Left renal cortex interstitium (tissue), 4 donors: ENCODE data around the gene FREY1. TPM values are rescaled to one million over a fixed set of nuclear protein-coding genes. Genes with fewer than 3 reads are reported as not detected.

Experiments used
- DNase-seq, 4 donors: peaks; one replicate each; pipeline ENCODE4 v3.0.0-alpha.2; 2013; ENCODE audit warnings: low read depth in 4 of 4, low spot score in 2 of 4, missing footprints in 1 of 4
- polyA plus RNA-seq, 4 donors: library from polyadenylated mRNA; unstranded; fragments of 120-200 nt; gene quantifications; one replicate each; pipeline ENCODE4 v1.2.1, GENCODE V29; 2013; ENCODE audit not compliant: insufficient read length in 4 of 4

FREY1 gene
- polyA plus RNA-seq, 4 donors, result 0.31 to 1.4 (median 0.49) TPM; not detected in 1

DNA sequence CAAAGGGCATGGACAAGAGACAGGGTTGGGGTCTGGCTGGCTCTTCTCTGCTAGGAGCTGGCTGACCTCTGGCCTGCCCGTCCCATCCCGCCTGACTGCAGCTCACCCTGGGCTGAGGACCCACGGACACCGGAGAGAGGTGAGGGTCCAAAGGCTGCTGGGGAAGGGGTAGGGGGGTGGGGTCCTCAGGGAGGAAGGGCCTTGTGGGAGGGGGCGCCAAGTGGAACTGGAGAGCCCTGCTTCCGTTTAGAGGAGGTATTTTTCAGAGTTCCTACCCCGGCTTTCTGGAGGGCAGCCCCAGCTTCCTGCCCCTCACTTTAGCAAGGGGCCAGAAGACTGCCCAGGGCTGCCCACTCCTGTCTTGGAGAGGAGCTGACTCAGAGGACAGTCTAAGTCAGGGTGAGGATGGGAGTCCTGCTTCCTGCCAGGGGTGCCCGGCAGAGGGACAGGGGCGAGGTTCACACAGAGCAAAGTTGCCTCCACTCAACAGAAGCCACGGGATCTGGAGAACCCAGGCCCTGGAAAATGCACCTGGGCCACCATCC, 22.5 kb upstream of the FREY1 start:
- no peak for DNase-seq

DNA sequence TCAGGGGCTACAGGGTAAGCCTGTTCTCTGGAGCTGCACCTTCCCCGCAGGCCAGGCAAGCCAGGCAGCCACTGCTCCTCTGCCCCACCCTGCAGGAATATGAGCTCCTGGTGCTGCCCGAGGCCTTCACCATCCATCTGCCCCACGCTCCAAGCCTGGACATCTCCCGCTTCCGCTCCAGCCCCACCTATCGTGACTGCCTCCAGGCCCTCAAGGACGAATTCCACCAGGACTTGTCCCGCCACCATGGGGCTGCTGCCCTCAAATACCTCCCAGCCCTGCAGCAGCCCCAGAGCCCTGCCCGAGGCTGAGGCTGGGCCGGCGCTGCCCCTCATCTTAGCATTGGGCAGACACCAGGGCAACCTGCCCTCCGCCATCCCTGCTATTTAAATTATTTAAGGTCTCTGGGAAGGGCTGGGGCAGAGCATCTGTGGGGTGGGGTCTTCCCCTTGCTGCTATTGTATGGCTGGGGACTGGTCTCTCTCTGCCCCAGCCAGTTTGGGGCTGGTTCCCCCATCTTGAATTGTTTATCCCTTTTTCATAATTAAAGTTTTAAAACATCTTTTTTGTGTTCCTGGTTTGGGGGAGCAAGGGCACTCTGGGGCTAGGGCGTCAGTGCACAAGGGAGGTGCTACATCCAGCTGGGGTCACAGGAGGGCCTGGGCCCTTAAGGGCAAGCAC, 21.6 kb upstream of the FREY1 start:
- DNase-seq, result no peak

DNA sequence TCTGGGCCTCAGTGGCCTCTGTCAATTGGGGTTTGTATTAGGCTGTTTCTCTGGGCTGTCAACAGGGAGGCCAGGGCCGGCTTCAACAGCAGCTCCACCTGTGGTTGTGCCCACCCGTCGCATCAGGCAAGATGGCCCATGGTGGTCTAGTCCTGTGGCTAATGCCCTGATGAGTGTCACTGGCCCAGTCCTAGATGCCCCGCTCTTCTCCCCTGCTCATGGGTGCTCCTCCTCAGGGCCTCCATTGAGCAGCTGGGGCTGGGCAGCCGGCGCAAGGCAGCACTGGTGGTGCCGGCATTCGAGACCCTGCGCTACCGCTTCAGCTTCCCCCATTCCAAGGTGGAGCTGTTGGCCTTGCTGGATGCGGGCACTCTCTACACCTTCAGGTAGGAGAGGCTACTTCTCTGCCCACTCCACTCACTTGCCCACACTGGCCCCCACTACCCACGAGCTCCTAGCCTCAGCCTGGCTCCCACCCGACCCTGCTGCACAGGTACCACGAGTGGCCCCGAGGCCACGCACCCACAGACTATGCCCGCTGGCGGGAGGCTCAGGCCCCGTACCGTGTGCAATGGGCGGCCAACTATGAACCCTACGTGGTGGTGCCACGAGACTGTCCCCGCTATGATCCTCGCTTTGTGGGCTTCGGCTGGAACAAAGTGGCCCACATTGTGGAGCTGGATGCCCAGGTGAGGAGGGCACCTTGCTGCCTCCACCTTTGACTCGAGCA, 20.8 kb upstream of the FREY1 start:
- no peak for DNase-seq

DNA sequence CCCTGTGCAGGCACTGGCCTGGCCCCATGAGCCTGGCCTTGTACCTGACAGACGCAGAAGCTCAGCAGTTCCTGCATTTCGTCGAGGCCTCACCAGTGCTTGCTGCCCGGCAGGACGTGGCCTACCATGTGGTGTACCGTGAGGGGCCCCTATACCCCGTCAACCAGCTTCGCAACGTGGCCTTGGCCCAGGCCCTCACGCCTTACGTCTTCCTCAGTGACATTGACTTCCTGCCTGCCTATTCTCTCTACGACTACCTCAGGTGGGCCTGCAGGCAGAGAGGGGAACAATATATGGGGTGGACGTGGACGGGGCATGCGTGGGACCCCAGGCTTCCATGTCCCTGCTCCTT, 20.2 kb upstream of the FREY1 start:
- no peak for DNase-seq

DNA sequence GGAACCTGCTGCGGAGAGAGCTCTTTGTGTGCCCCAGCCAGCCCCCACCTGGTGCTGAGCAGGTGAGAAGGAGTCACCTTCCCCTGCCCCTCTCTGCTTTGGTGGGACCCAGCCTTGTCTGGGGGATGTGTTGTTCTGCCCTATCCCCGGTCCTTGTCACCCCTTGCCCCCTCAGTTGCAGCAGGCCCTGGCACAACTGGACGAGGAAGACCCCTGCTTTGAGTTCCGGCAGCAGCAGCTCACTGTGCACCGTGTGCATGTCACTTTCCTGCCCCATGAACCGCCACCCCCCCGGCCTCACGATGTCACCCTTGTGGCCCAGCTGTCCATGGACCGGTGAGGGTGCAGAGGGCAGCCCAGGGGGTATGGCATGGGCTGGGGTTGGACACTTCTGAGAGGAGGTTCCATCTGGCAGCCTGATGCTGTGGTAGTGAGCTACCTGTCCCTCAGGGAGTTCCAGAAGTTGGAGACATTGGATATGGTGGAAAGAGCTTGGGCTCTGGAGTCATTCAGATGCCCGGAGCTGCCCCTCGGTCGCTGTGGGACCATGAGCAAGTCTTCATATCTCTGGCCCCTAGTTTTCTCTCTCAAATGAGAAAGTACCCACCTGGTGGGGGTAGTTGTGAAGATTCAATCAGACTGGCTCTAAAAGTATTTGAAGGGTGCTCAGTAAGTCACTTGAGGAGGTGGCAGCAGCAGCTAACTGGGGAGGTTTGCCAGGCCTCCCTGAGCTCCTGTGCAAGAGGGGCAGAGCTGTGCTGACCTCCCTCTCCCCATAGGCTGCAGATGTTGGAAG, 19.7 kb upstream of the FREY1 start:
- no peak for DNase-seq

DNA sequence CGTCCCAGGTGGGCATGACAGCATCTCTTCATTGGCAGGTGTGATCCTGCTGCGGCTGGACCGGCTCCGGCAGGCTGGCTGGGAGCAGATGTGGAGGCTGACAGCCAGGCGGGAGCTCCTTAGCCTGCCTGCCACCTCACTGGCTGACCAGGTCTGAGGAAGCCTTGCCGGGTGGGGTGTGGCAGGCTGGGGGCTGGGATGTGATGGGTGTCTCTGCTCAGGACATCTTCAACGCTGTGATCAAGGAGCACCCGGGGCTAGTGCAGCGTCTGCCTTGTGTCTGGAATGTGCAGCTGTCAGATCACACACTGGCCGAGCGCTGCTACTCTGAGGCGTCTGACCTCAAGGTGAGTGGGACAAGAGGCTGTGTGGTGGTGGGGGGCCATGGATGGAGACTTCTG, 18.9 kb upstream of the FREY1 start:
- no peak for DNase-seq

DNA sequence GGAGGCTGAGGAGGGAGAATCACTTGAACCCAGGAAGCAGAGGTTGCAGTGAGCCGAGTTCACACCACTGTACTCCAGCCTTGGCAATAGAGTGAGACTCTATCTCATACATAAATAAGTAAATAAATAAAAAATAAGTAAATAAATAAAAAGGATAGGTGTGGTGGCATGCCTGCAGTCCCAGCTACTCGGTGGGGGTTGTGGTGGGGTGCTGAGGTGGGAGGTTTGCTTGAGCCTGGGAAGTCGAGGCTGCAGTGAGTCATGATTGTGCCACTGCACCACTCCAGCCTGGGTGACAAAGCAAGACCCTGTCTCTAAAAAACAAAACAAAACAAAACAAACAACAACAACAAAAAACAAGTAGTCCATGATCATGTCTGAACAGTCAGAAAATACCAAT, 18.5 kb upstream of the FREY1 start:
- DNase-seq, result no peak

DNA sequence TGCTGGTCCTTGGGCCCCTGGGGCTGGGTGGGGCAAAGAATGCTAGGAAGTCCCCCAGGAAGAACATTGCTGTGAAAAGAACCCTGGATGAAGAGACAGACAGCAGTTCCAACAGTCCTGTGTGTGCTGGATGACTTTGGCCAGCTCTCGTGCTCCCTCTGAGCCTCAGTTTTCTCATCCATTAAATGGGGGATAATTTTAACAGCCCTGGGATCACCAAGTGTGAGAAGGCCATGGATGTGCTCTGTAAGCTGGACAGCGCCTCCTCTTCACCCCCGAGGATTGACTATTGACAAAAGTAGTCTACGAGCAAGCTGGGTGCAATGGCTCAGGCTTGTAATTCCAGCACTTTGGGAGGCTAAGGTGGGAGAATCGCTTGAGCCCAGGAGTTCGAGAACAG, 17.9 kb upstream of the FREY1 start:
- no peak for DNase-seq

DNA sequence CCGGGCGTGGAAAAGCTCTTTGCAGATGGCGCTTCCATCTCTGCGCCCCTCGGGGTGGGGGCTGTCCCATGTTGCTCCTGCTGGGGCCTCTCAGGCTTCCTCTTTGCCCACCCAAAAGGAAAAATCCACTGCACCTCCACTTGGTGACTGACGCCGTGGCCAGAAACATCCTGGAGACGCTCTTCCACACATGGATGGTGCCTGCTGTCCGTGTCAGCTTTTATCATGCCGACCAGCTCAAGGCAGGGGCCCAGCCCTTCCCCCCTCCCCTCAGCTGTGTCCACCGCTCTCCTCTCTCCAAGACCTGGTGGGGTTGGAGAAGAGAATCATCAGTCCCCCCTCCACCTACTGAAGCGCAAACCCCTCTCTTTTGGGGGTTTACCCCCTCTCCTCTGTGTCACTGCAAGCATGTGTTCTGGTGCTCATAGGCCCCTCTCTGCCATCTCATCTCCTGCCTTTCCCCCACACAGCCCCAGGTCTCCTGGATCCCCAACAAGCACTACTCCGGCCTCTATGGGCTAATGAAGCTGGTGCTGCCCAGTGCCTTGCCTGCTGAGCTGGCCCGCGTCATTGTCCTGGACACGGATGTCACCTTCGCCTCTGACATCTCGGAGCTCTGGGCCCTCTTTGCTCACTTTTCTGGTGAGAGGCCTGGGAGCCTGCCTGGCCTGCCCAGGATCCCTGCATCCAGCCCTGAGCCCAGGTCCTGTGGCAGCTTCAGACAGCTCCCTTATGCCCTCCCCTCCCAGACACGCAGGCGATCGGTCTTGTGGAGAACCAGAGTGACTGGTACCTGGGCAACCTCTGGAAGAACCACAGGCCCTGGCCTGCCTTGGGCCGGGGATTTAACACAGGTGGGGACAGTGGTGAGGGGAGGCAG, 17.2 kb upstream of the FREY1 start:
- DNase-seq, result no peak

DNA sequence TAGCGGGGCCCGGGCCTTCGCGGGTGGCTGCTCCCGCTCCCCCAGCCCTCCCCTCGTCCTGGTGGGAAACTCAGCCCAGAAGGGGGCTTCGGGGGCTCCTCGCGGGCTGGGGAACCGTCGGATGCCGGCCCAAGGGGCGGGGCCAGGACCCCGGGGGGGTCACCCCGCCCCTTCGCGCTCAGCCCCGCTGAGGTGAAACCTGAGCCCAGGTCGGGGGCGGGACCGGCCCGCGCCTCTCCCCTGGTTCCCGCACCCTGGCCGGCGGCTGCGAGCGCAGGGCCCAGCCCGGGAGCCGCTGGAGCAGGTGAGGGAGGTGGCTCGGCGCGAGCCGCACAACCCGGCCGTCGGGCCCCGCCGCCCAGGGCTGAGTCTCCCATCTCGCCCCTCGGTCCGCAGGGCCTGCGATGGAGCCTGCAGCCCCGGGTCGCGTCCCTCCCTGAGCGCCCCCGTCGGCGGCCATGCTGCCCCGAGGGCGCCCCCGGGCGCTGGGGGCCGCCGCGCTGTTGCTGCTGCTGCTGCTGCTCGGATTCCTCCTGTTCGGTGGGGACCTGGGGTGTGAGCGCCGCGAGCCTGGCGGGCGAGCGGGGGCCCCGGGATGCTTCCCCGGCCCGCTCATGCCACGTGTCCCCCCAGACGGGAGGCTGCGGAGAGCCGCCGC, 15.5 kb upstream of the FREY1 start, which contains the start of gene LARGE2:
LARGE2 (plus strand) TSS at position 232 of the 658 bp plus-strand sequence; CDS start at position 459, 227 bp downstream.
- no peak for DNase-seq

DNA sequence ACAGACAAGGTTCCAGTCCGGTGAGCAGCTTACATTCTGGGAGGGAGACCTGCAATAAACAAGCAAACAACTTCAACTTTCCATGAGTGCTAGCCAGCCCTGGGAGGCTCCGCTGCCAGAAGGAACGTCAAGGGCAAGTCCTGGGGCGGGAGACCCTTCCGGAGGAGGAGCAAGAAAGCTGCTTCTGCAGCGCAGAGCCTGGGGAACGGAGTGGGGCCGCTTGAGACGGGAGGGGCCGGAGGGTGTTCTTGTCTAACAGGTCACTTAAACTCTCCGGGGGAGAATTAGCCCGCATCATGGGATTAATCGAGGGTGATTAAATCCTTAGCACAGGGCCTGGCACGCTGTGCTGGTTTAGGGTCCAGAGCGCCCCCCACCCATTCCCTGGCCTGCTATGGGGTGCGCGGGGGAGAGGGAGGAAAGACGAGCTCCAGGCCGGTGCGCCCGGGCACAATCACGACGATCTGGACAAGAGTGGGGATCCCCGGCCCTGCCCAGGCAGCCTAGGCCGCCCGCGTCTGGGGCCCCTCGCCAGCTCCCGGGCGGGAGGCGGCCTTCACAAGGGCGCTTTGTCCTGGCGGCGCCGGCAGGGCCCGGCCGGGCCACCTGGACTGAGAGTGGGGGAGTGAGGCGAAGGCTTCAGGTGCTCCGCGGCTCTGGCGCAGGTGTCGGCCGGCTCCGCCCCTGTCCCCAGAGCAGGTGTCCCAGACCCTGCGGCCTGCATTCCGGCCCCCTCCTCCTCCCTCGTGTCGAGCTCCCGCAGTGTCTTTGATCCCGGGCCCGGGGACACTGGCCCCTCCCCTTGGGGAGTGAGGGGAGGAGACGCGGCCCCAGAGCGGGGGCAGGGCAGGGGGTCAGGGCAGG, 14.7 kb upstream of the FREY1 start:
- DNase-seq, result peak in 2 of 4 donors; percentile 32 to 53

DNA sequence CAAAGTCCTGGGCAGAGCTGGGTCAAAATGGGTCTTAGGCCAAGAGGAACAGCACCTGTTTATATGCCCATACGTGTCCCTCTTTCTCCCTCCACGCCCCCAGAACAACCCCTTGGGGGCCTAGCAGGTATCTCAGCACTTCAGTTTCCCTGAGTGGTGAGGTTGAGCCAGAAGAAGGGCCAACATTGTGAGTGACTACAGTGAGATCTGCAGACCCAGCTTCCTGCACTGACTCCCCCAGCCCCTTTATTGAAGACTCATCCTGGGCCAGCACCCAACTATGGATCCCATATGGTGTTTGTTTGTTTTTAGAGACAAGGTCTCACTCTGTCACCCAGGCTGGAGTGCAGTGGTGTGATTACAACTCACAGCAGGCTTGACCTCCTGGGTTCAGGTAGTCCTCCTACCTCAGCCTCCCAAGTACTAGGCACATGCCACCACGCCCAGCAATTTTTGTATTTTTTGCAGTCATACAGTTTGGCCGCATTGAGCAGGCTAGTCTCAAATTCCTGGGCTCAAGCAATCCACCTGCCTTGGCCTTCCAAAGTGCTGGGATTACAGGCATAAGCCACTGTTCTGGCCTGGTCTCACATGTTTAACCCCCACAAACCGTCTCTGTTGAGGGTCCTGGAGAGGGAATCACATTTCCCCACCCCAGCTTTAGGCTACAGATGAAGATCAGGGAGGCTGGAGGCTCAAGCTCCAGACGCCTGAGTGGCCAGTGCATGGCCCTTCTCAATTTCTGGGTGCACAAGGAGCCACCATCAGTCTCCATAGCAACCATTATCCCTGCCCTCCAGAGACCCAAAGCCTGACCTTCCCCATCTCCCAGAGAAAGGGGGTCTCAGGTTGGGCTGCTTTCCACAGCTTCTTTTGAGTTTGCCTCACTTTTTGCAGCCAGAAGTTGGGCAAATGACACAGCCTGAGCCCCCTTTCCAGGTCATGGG, 13.7 kb upstream of the FREY1 start:
- DNase-seq, result no peak

DNA sequence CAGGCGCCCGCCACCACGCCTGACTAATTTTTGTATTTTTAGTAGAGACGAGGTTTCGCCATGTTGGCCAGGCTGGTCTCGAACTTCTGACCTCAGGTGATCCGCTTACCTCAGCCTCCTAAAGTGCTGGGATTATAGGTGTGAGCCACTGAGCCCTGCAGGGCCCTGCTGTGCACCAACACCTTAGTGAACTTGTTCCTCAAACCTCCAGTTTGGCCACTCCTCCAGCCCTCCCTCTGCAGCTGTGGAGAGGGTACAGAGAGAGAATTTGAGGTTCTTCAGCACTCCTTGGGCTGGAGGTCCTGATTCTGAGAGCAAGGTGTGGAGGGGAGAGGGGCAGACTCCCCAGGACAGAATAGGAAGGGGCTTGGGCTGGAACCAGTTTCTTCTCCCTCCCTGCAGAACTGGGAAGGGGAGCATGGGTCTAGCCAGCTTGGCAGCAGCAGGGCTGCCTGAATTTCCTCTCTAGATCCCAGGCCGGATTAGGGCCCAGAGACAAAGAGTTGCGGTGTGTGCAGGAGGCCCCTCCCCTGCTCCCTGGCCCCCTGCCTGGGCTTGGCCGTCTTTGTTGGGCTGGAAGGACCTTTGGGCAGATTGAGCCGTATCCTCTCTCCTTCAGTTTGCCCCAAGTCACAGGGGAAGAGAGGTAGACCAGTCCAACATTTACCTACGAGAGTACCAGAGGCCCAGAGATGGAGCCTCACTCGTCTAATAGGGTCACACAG, 12.9 kb upstream of the FREY1 start:
- no peak for DNase-seq

DNA sequence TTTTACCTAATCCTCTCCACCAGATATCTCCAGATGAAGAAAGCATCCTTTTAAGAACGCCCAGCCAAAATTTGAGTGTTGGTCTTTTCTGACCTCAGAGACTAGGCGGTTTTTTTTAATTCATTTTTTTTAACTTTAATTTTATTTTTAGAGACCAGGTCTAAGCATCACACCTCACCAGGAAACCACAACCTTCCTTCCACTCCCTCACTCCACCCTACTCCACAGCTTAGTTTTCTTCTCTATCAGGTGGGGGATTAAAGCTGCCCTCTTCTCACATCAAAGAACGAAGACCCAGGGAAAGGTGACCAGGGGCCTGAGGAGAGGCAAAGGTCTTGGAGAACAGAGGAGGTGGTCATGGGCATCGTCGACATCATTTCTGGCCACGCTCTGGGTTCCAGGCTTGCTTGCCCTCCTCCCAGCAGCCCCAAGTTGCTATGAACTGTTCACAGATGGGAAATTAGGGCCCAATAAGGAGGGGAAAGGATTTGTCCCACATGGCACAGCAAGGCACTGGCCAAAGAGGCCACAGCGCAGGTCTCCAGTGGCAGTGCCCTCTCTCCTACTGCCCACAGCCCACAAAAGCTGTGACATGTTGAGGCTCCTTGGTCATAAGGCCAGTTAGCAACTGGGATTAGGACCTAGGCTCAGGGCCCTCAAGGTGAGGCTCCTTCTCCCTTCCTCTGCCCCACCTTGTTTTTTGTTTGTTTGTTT, 12.0 kb upstream of the FREY1 start:
- no peak for DNase-seq

DNA sequence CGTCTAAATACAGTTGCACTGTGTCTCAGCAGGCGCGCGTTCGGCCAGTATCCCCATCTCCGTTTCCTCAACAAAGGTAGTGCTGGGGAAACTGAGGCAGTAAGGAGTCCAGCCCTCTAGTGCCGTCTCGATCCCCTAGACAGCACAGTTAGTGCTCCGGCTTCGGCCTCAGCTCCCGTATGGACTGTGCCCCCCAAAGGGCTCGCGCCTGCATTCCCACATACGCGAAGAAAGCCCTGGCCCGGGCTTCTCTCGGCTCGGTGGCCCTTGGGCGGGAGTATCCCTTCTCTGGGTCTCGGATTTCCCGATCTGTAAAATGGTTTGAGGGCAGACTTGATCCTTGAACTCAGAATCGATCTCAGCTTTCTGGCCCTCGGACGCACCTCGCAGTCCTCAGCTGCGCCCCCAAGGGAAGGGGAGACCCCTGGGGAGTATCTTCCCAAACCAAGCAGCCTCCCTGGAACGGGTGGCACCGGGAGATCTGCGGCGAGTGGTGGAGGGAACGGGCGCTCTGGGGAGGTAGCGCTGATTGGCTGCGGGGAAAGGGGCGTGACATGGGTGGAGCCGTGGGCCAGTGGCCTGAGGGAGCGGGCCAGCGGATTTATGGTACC, 11.4 kb upstream of the FREY1 start:
- no peak for DNase-seq
